ENCODE measurements around the gene GPC6. TPM values are rescaled to one million over a fixed set of nuclear protein-coding genes. Genes with fewer than 3 reads are reported as not detected.

The GPC6 gene
- polyA plus RNA-seq, 1 donor (not counting 4 experiments of a cell fraction or from before 2014, with no cell fraction given): 0.42 TPM

DNA sequence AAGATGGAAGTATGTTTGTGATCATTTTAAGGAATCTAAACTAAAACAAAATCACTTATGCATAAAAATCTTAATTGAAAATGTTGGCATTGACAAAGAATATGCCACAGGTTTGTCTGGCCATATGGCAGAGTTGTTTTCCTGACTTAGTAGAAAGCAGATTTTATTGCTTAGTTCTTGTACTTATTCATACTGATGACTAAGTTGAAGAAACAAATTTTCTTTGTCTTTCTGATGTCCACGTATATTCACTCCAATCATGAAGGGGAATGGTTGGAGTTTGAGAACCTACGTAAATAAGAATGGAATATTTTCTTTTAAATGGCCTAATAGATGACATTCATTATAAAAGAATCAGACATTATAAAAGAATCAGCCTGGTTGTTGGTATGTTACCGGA is 8.0 kb upstream of the GPC6 start:
- FAIRE-seq (no peak), DNase-seq (ENCODE audit: low read depth, low spot score) (no peak)
- no peak overlapping the region for H3K4me3 ChIP-seq (ENCODE audit: control insufficient read depth in 2 of 3, extremely low read depth in 1 of 3, insufficient read depth in 2 of 3, low read depth in 1 of 3, low read length in 3 of 3)
- H3K27ac ChIP-seq (ENCODE audit: control insufficient read depth, insufficient read depth, low read length): no peak overlapping the region
- no peaks in the 10 kb centered on the region for H3K27me3 ChIP-seq (ENCODE audit: control insufficient read depth, extremely low read depth, insufficient read depth, low read length)
- H3K79me2 ChIP-seq (ENCODE audit: control insufficient read depth, insufficient read depth, low read length): no peaks in the 10 kb centered on the region
- TF ChIP-seq, protein P1, sequence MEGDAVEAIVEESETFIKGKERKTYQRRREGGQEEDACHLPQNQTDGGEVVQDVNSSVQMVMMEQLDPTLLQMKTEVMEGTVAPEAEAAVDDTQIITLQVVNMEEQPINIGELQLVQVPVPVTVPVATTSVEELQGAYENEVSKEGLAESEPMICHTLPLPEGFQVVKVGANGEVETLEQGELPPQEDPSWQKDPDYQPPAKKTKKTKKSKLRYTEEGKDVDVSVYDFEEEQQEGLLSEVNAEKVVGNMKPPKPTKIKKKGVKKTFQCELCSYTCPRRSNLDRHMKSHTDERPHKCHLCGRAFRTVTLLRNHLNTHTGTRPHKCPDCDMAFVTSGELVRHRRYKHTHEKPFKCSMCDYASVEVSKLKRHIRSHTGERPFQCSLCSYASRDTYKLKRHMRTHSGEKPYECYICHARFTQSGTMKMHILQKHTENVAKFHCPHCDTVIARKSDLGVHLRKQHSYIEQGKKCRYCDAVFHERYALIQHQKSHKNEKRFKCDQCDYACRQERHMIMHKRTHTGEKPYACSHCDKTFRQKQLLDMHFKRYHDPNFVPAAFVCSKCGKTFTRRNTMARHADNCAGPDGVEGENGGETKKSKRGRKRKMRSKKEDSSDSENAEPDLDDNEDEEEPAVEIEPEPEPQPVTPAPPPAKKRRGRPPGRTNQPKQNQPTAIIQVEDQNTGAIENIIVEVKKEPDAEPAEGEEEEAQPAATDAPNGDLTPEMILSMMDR (optimal IDR thresholded peaks at IDR 0.05 in 1 of 3, IDR thresholded peaks at IDR 0.05 in 1 of 3, conservative IDR thresholded peaks at IDR 0.05 in 1 of 3; ENCODE audit: extremely low read depth in 1 of 3, insufficient read depth in 2 of 3, low read length in 3 of 3): no peak
- no peak for TF ChIP-seq EZH2 (IDR thresholded peaks at IDR 0.05; ENCODE audit: low read length)
- H3K9me3 ChIP-seq (ENCODE audit: control insufficient read depth, low read depth, low read length): no peaks in the 10 kb centered on the region
- no peaks in the 10 kb centered on the region for H3K9me1 ChIP-seq (ENCODE audit: control insufficient read depth, extremely low read depth, insufficient read depth, low read length)
- dilution Hi-C loops (cut with MboI; ENCODE audit: extremely low pct_ligation_motif_present, low sequenced_read_pairs): no loop called here
- no peaks in the 10 kb centered on the region for H4K20me1 ChIP-seq (ENCODE audit: control insufficient read depth, extremely low read depth, insufficient read depth, low read length)
- peaks cover 3% of the 10 kb centered on the region for H3K4me1 ChIP-seq (ENCODE audit: control insufficient read depth, extremely low read depth, insufficient read depth, low read length)
- no peaks in the 10 kb centered on the region for H3K36me3 ChIP-seq (ENCODE audit: control insufficient read depth in 2 of 2, extremely low read depth in 1 of 2, insufficient read depth in 2 of 2, low read length in 2 of 2)
- H2AFZ ChIP-seq (ENCODE audit: control insufficient read depth, low read length): no peak overlapping the region
- H3K9ac ChIP-seq (ENCODE audit: control insufficient read depth, extremely low read depth, insufficient read depth, low read length): no peak overlapping the region
- no peak overlapping the region for H3K4me2 ChIP-seq (ENCODE audit: control insufficient read depth, extremely low read depth, insufficient read depth, low read depth, low read length)

DNA sequence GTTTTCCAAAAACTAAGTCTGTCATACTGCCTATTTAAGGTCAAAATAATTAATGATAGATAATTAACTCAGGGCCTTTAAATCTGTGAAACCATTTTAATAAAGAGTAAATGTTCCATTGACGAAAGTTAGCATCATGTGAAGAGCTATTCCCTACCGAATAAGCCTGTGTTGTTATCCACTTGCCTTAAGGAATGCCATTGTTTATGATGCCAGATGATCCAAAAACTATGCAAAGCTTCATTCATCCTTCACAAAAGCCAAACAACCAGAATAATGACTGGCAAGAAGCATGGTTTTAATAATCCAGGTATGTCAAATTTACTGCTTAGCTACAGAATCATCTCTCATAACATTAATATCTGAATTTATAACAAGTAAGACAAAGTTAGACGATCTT is 6.5 kb upstream of the GPC6 start:
- Histone ChIP-seq H3K4me2 (ENCODE audit: control insufficient read depth, extremely low read depth, insufficient read depth, low read depth, low read length) (no peak overlapping the region), H3K4me1 (ENCODE audit: control insufficient read depth, extremely low read depth, insufficient read depth, low read length) (peaks cover 3% of the 10 kb centered on the region), H3K9me3 (ENCODE audit: control insufficient read depth, low read depth, low read length) (no peaks in the 10 kb centered on the region), H3K36me3 (ENCODE audit: control insufficient read depth in 2 of 2, extremely low read depth in 1 of 2, insufficient read depth in 2 of 2, low read length in 2 of 2) (no peaks in the 10 kb centered on the region), H3K9me1 (ENCODE audit: control insufficient read depth, extremely low read depth, insufficient read depth, low read length) (no peaks in the 10 kb centered on the region), H3K4me3 (ENCODE audit: control insufficient read depth in 2 of 3, extremely low read depth in 1 of 3, insufficient read depth in 2 of 3, low read depth in 1 of 3, low read length in 3 of 3) (no peak overlapping the region), H3K27me3 (ENCODE audit: control insufficient read depth, extremely low read depth, insufficient read depth, low read length) (no peaks in the 10 kb centered on the region), H3K27ac (ENCODE audit: control insufficient read depth, insufficient read depth, low read length) (no peak overlapping the region), H3K9ac (ENCODE audit: control insufficient read depth, extremely low read depth, insufficient read depth, low read length) (no peak overlapping the region), H2AFZ (ENCODE audit: control insufficient read depth, low read length) (no peak overlapping the region), H4K20me1 (ENCODE audit: control insufficient read depth, extremely low read depth, insufficient read depth, low read length) (no peaks in the 10 kb centered on the region), H3K79me2 (ENCODE audit: control insufficient read depth, insufficient read depth, low read length) (no peaks in the 10 kb centered on the region)
- dilution Hi-C loops (cut with MboI; ENCODE audit: extremely low pct_ligation_motif_present, low sequenced_read_pairs): no loop called here
- TF ChIP-seq, protein P1 (optimal IDR thresholded peaks at IDR 0.05 in 1 of 3, IDR thresholded peaks at IDR 0.05 in 1 of 3, conservative IDR thresholded peaks at IDR 0.05 in 1 of 3; ENCODE audit: extremely low read depth in 1 of 3, insufficient read depth in 2 of 3, low read length in 3 of 3): no peak
- no peak for TF ChIP-seq EZH2 (IDR thresholded peaks at IDR 0.05; ENCODE audit: low read length)
- FAIRE-seq (no peak), DNase-seq (ENCODE audit: low read depth, low spot score) (no peak)

Data from keratinocyte (primary cell).